ENCODE results near the gene PARP9. TPM values are rescaled to one million over a fixed set of nuclear protein-coding genes. Genes with fewer than 3 reads are reported as not detected.

Gene PARP9
- total RNA-seq, 2 experiments from 2014 or later, result 13.2 to 14.4 TPM

DNA sequence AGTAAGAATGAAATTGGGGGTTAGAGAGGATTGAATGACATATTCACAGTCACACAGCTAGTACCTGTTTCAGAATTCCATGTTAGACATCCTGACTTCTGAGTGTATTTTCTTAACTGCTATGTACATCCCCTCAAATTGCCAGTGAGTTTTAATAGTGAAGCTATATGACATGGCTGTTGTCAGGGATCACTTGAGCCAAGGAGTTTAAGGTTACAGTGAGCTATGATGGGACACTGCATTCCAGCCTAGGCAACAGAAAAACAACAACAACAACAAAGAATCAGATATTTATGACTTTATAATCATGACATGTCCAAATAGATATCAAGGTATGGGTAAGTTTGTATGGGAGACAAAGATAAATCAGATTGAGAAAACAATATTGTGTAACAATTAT is 29.9 kb upstream of the PARP9 start:
- peaks cover 41% of the 10 kb centered on the region for H3K36me3 Mint-ChIP-seq (ENCODE audit: low read depth)
- TF ChIP-seq, protein P1, sequence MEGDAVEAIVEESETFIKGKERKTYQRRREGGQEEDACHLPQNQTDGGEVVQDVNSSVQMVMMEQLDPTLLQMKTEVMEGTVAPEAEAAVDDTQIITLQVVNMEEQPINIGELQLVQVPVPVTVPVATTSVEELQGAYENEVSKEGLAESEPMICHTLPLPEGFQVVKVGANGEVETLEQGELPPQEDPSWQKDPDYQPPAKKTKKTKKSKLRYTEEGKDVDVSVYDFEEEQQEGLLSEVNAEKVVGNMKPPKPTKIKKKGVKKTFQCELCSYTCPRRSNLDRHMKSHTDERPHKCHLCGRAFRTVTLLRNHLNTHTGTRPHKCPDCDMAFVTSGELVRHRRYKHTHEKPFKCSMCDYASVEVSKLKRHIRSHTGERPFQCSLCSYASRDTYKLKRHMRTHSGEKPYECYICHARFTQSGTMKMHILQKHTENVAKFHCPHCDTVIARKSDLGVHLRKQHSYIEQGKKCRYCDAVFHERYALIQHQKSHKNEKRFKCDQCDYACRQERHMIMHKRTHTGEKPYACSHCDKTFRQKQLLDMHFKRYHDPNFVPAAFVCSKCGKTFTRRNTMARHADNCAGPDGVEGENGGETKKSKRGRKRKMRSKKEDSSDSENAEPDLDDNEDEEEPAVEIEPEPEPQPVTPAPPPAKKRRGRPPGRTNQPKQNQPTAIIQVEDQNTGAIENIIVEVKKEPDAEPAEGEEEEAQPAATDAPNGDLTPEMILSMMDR (IDR thresholded peaks at IDR 0.05), result no peak
- no peaks in the 10 kb centered on the region for H3K9me3 ChIP-seq (ENCODE audit: control insufficient read depth in 1 of 2, insufficient read depth in 1 of 2, low read length in 2 of 2)
- H3K9me3 Mint-ChIP-seq, result peaks cover 2% of the 10 kb centered on the region
- no peaks in the 10 kb centered on the region for H3K4me1 ChIP-seq (ENCODE audit: insufficient read depth, low read length)
- CTCF ChIA-PET, result no interaction called here
- no peaks in the 10 kb centered on the region for H3K27me3 Mint-ChIP-seq
- H3K4me1 Mint-ChIP-seq (ENCODE audit: low read depth), result peaks cover 9% of the 10 kb centered on the region
- intact Hi-C loops (cut with DNase I, micrococcal nuclease), result no loop called here
- H3K4me3 ChIP-seq (ENCODE audit: low read length), result no peak overlapping the region
- H3K27me3 ChIP-seq (ENCODE audit: control insufficient read depth in 1 of 2, insufficient read depth in 2 of 2, low read length in 2 of 2), result no peaks in the 10 kb centered on the region
- POLR2A ChIA-PET, result no interaction called here
- no peak for ATAC-seq (ENCODE audit: poor library complexity)
- no peaks in the 10 kb centered on the region for H3K36me3 ChIP-seq (ENCODE audit: insufficient read depth, low read length)
- no peak overlapping the region for H3K27ac ChIP-seq (ENCODE audit: low read depth in 1 of 2, low read length in 2 of 2)
- no peak overlapping the region for H3K27ac Mint-ChIP-seq
- no peak for DNase-seq
- no peak overlapping the region for H3K4me3 Mint-ChIP-seq

DNA sequence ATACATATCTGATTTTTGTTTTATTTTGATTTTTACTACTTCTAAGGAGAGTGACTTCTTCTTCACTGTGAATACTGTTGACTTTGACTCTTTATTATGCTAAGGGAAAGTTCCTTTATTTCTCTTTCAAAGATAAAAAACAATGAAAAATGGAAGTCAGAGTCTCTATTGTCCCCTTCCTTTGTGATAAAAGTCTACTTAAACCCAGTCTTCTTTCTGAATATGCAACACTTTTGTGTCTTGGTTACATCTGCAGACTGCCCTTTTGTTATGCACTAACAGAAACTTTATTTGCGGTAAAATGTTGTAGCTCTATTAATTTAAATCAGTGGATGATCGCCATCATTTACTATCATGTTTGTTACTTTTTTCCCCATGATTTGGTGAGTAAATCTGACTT is 26.5 kb upstream of the PARP9 start:
- Histone ChIP-seq H3K27me3 (ENCODE audit: control insufficient read depth in 1 of 2, insufficient read depth in 2 of 2, low read length in 2 of 2) (no peaks in the 10 kb centered on the region), H3K27ac (ENCODE audit: low read depth in 1 of 2, low read length in 2 of 2) (no peak overlapping the region), H3K4me3 (ENCODE audit: low read length) (no peak overlapping the region), H3K36me3 (ENCODE audit: insufficient read depth, low read length) (no peaks in the 10 kb centered on the region), H3K9me3 (ENCODE audit: control insufficient read depth in 1 of 2, insufficient read depth in 1 of 2, low read length in 2 of 2) (no peaks in the 10 kb centered on the region), H3K4me1 (ENCODE audit: insufficient read depth, low read length) (no peaks in the 10 kb centered on the region)
- DNase-seq (no peak), ATAC-seq (ENCODE audit: poor library complexity) (no peak)
- TF ChIP-seq, protein P1 (IDR thresholded peaks at IDR 0.05), result no peak
- peaks cover 30% of the 10 kb centered on the region for H3K4me1 Mint-ChIP-seq (ENCODE audit: low read depth)
- no peak overlapping the region for H3K4me3 Mint-ChIP-seq
- intact Hi-C loops (cut with DNase I, micrococcal nuclease), result no loop called here
- H3K27ac Mint-ChIP-seq, result no peak overlapping the region
- CTCF ChIA-PET, result no interaction called here
- peaks cover 41% of the 10 kb centered on the region for H3K36me3 Mint-ChIP-seq (ENCODE audit: low read depth)
- H3K9me3 Mint-ChIP-seq, result no peaks in the 10 kb centered on the region
- POLR2A ChIA-PET, result no interaction called here
- H3K27me3 Mint-ChIP-seq, result no peaks in the 10 kb centered on the region

DNA sequence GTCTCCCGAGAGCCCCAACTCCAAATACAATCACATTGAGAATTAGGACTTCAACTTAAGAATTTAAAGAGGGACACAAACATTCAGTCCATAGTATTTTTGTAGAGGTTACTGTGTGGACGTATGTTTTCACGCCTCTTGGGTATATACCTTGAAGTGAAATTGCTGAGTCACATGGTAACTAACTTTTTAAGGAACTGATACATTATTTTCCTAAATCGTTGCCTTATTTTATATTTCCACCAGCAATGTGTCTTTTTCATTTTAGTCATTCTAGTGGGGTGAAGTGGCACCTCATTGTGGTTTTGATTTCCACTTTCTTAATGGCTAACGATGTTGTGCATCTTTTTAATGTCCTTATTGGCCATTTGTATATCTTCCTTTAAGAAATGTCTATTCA is 25.2 kb upstream of the PARP9 start:
- no peak overlapping the region for H3K27ac Mint-ChIP-seq
- CTCF ChIA-PET, result no interaction called here
- H3K4me3 Mint-ChIP-seq, result no peak overlapping the region
- POLR2A ChIA-PET, result no interaction called here
- no peak overlapping the region for H3K4me3 ChIP-seq (ENCODE audit: low read length)
- DNase-seq (no peak), ATAC-seq (ENCODE audit: poor library complexity) (no peak)
- H3K4me1 ChIP-seq (ENCODE audit: insufficient read depth, low read length), result no peaks in the 10 kb centered on the region
- intact Hi-C loops (cut with DNase I, micrococcal nuclease), result loop anchor here in 1 of 2 experiments (10.0 kb wide), 1 partner anchor 864 kb away; no protein-coding TSS in a partner anchor
- peaks cover 47% of the 10 kb centered on the region for H3K36me3 Mint-ChIP-seq (ENCODE audit: low read depth)
- no peaks in the 10 kb centered on the region for H3K9me3 ChIP-seq (ENCODE audit: control insufficient read depth in 1 of 2, insufficient read depth in 1 of 2, low read length in 2 of 2)
- H3K27me3 Mint-ChIP-seq, result no peaks in the 10 kb centered on the region
- TF ChIP-seq, protein P1 (IDR thresholded peaks at IDR 0.05), result no peak
- no peaks in the 10 kb centered on the region for H3K36me3 ChIP-seq (ENCODE audit: insufficient read depth, low read length)
- H3K27ac ChIP-seq (ENCODE audit: low read depth in 1 of 2, low read length in 2 of 2), result no peak overlapping the region
- H3K27me3 ChIP-seq (ENCODE audit: control insufficient read depth in 1 of 2, insufficient read depth in 2 of 2, low read length in 2 of 2), result no peaks in the 10 kb centered on the region
- peaks cover 38% of the 10 kb centered on the region for H3K4me1 Mint-ChIP-seq (ENCODE audit: low read depth)
- H3K9me3 Mint-ChIP-seq, result no peaks in the 10 kb centered on the region
